HG03439 (cell line): Measurements from ENCODE around the gene ENOX1.
A peak's percentile ranks its signal among the peaks of the same experiment; 100 is the strongest.

Experiments
- ATAC-seq: cut with Tn5 transposase; IDR thresholded peaks from one replicate; pipeline ENCODE4 v1.9.1; 2021; ENCODE audit warnings: mild to moderate bottlenecking, moderate library complexity; ENCODE audit not compliant: unreplicated experiment

The ENOX1 gene

DNA sequence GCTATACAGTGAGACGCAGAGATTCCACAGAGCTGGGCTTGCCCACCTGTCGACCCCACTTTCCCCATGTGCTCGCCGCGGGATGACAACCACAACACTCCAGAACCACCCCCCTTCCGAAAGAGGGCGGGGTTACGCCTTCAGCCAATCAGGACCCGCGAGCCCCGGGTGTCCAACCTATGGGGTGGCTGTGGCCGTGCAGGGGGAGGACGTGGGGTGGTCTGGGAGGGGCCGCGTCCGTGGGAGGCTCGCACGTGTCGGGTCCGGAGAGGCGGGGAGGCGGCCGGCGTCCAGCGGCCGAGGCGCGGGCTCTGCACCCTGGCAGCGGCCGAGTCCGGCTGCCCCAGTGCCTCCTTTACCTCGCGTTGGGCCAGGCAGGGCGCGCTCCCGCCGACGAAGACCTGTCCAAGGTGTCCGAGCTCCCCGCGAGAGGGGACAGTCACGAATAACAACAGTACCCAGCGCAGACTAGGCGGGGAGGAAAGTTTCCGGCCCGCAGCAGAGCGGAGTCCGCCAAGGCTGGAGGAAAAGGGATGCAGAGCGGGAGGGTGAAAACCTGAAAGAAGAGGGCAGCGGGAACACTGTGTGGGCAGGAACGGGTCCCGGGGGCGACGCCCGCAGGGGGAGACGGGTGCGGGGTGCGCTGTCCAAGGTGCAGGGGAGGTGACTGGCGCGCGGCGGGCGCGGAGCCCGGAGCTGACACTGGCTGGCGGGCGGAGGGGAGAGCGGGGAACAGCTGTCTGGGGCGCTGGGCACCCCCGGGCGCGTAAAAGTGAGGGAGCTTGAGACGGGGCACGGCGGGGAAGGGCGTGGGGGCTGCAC is 911 bp downstream of the ENOX1 start:
- no peak for ATAC-seq

DNA sequence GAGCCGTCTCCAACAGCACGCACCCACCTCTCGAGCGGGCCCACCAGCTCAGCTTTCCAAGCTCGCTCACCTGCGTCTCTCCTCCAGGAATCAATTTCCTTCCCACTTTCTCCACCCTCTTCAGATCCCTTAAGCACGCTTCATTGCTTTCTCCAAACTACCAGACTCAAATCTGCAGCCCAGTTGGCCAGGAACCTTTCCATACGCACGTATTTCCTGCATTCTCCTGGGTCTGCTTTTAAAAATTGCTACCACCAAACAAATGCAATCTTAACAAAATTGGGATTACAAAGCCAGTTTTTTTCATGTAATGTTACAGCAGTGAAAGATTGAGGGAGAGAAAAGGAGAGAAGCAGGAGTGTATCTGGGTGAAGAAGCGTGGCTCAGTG is 1.5 kb downstream of the ENOX1 start:
- ATAC-seq = no peak

GRCh38 chr13:43784496-43784895 is 2.3 kb downstream of the ENOX1 start:
- ATAC-seq = no peak

- ATAC-seq = no peak
Measured at GRCh38 chr13:43783820-43784219, 3.0 kb downstream of the ENOX1 start.

DNA sequence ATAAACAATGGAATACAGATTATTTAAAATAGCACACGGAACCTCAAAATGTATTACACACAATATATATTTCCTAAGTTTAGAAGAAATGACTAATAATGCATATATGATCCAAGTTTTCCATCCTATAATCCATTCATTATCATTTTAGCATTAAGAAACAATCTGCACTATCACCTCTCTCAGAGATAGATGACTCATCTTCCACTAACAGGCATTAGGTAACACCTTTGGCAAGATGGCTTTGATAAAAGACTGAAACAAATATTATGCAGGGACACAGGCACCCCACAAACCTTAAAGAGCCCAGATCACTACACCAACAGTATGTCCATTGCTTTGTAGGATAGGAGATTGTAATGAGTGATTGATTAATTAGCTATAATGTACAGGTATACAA is 4.1 kb downstream of the ENOX1 start:
- ATAC-seq = no peak

GRCh38 chr13:43780666-43781065 is 6.1 kb downstream of the ENOX1 start:
- ATAC-seq = no peak

DNA sequence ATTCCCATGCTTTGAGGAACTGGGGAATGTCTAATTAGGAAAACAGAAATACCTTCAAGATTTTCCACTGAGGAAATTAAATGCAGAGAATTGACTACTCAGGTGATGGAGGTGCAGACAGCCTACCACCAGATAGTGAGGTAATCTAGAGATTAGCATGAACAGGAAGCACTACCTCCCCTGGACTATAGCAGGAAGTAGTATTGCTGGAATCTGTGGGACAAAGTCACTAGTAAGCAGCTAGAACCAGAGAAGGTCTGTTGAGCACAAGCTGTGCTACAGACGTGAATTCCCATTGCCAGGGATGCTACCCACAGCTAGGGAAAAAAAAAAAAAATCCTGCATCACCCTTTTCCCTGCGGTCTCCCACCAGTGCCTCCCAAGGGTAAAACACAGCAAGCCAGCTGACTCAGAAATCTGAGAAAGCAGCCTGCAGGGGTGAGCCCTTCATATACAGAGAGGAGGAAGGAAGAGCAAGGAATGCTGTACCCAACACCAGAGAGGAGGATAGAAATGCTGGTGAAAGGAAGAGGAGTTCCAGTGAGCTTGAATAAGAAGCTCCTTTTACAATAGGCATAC is 10.2 kb downstream of the ENOX1 start:
- no peak for ATAC-seq

DNA sequence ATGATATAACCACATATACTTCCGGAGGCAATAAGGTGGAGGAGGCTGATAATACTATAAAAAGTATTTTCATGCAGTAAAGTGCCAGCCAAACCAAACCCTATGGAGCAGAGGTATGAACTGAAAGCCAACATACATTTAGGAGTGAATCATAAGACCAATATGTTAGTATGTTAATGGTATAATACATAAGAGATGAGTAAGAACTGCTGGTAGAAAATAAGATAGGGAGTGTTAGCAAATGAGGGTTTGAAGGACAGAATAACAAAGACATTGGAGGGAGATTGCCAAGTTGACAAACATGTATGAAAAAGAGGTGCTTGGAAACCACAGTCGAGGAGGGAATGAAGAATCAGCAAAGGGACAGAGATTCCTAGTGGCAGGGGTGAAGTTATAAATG is 10.8 kb downstream of the ENOX1 start:
- no peak for ATAC-seq

DNA sequence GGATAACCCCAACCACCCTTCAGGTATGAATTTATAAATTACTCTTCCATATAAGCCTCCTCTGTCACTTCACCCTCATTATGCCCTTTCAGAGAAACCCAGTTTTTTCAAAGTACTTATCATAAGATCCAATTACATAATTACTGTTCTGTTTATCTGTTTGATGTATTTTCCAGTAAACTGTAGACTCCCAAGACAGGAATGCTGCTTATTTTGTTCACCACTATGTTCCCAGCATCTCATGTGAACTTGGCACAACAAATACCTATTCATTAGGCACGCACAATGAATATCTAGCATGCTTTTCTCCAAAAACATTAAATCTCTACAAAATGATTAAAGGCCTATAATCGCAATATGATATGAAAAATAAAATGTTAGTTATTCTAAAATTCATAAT is 13.2 kb downstream of the ENOX1 start:
- ATAC-seq = no peak

- no peak for ATAC-seq
Measured at GRCh38 chr13:43770871-43771270, 15.9 kb downstream of the ENOX1 start.

DNA sequence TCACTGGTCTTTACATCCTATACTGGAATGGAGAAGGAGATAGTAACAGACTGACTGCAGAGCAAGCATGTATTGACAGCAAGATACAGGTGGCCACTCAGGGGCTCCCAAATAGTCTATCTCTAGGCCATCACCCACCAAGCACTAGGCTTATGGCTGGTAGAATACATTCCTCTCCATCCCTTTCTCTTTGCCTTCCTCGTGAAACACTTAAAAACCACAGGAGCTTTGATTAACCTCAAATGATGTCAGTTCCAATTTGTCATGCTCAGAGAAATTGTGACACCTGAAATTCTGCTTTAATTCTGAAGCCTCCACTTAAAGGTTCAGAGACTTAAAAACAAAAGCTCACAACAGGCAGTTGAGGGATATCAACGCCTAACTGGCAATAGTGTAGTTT is 17.2 kb downstream of the ENOX1 start:
- ATAC-seq = no peak

DNA sequence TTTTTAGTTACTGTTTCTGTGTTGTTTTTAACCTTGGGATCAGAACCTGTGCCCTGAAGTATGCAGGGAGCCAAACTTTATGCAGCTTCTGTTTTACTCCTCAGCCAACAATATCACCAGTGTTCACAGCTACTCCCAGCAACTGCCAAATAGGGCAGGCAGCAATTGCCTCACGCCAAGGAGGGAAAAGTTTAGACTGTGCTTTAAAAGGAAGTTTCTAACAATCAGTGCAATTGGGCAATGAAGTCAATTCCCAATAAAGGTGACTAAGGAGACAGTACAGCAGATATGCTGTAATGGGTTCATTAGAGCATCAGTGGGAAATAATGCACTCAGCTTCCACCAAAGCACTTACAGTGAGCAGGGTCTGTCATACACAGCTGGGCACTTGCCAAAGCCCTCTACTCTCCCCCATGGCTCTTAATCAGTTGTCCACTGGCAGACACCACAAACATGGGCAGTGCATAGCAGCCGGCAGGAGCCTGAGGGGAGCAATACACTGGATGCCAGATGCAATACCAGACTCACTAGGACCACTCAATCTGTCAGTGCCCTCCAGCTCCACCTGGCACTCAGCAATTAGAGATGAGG is 19.3 kb downstream of the ENOX1 start:
- no peak for ATAC-seq

- ATAC-seq = no peak
Measured at GRCh38 chr13:43766725-43767124, 20.0 kb downstream of the ENOX1 start.

GRCh38 chr13:43764349-43764748 is 22.4 kb downstream of the ENOX1 start:
- ATAC-seq = no peak

DNA sequence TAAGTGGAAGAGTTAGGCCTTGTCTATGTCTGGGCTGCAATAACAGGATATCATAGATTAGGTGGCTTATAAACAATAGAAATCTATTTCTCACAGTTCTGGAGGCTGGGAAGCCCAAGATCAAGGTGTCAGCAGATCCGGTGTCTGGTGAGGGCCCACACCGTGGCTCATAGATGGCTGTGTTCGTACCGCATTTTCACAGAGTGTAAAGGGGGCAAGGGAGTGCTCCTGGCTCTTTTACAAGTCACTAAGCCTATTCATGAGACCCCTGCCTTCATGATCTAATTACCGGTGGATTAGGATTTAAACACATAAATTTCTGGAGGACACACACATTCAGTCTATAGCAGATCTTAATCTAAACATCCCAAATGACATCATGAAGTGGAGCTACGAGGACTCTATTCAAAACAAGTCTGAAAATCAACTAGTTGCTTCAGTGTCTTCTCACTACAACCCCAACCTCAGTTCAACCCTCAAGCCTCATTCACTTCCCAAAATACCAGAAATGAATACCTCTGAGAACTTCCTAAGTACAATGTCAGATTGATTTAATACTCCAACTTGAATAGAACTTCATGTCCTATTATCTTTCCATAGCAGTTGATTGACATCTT is 23.5 kb downstream of the ENOX1 start:
- no peak for ATAC-seq

DNA sequence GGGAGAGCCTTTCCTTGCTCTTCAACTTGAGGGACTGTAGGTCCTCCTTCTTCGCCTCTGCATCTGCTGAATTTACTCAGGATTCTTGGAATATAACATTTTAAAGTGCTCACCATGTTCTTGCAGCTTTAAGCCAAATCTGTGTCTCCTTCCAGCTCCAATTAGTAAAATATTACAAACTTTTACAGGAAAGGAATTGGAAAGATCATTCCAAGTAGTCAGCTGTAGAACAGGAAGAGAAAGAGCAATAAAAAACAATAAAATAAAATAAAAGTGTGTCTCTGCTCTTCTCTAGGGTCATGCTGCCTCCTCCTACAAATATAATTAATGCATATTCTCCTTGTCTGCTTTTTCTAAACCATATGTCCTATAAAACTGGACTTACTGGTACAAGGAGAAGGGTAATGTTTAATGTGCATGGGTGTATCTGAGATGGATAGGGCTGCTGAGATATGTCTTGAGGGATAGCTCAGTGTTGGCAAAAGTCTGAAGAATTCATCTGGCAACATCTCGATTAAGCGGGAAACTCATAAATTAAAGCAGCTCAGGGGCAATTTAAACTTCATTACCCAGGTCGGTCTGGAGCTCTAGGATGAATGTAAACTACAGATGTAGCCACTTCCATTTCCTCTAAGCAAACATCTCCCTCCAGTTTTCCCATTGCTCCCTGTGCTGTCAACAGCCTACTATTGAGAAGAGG is 25.0 kb downstream of the ENOX1 start:
- no peak for ATAC-seq

GRCh38 chr13:43760257-43760656 is 26.5 kb downstream of the ENOX1 start:
- no peak for ATAC-seq

- ATAC-seq = peak; percentile 71
Measured at GRCh38 chr13:43758834-43759233, 27.9 kb downstream of the ENOX1 start.

DNA sequence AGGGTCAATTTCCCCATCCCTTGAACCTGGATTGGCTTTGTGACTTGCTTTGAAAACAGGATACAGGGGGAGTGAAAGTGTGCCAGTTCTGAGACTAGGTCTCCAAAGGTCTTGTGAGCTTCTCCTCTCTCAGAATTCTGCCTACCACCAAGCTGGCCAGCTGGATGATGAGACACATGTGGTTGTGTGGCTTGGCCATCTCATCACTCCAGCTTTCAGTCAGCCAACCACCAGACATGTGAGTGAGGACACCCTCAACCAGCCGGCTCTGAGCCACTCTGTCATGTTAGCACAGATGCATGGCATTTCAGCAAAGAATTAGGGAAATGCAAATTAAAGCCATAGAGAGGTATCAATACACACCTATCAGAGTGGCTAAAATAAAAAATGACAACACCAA is 29.5 kb downstream of the ENOX1 start:
- ATAC-seq = no peak

DNA sequence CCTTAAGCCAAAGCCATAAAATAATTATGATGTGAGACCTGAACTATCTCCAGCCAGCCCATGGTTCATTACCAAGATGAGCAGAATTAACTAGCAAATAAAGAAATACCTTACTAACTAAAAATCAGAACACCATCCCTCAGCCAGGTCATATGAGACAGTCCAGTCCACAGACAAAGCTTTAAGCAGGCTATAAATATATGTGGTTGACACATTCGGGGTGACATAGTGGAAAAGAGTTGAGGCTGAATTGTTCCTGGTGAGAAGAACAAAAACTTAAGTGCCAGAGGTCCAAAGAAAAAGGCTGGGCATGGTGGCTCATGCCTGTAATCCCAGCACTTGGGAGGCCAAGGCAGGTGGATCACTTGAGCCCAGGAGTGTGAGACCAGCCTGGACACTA is 30.9 kb downstream of the ENOX1 start:
- no peak for ATAC-seq

DNA sequence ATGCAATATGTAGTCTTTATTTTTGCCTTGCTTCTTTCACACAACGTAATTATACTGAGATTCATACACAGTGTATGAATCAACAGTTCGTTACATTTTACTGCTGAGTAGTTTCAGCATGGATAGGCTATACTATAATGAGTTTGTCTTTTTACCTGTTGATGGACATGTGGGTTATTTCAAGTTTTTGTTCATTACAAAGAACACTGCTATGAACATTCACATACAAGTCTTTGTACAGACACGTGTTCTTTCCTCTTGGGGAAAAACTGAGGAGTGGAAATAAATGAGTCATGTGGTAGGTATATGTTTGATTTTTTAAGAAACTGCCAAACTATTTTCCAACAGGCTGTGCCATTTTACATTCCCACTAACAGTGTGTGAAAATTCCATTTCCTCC is 35.1 kb downstream of the ENOX1 start:
- no peak for ATAC-seq
